Uterus (tissue), 2 donors: ENCODE results near the gene CNOT4.

Experiments
- CTCF ChIP-seq, 4 experiments: fragments of 200-600 bp in 2 of 4; fragments of 450-650 bp in 2 of 4; sonication (generic) in 2 of 4; IDR thresholded peaks; one replicate each; pipeline ENCODE4 v1.5.1; 2016 to 2019; ENCODE audit warnings: antibody characterized with exemption in 4 of 4, mild to moderate bottlenecking in 2 of 4, moderate library complexity in 1 of 4
- POLR2A ChIP-seq, 2 donors: fragments of 450-650 bp; IDR thresholded peaks; one replicate each; pipeline ENCODE4 v1.6.1; 2016; ENCODE audit warnings: antibody characterized with exemption in 2 of 2, mild to moderate bottlenecking in 1 of 2, moderate library complexity in 1 of 2

DNA sequence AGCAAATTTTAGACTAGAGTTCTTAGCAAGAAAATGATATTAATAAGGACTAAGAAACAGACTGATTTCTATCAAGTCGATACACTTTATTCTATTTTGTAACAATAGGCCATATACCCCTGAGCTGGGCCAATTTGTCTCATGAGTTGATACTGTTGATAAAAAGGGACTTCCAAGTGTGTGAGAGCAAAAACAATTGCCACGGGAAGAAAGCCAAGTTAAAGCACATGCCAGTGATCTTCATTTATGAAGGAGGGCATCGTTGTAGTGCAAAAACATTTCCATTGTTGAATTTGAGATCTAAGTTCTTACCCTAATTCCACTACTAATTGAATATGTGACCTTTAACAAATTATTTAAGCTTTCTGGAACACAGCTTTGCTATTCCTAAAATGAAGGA lies 119.9 kb downstream of the CNOT4 start:
- TF ChIP-seq CTCF (IDR thresholded peaks at IDR 0.05) = no peak
- no peak for TF ChIP-seq POLR2A (IDR thresholded peaks at IDR 0.05)
